ENCODE measurements around the gene RNF212B. TPM values are rescaled to one million over a fixed set of nuclear protein-coding genes. Genes with fewer than 3 reads are reported as not detected.
"Not testable (repeated sequence)": the region's sequence is repeated elsewhere in the genome, so short reads cannot be mapped to it uniquely, and the experiment has no call there.

Gene RNF212B
- total and polyA plus RNA-seq, 2 experiments from 2014 or later = not detected

- no peak overlapping the region for H3K27ac ChIP-seq
- in situ Hi-C loops (cut with MboI) = no loop called here
- no peak overlapping the region for H3K4me3 ChIP-seq
- H3K4me2 ChIP-seq (ENCODE audit: unreplicated experiment) = no peak overlapping the region
- peaks cover 4% of the 10 kb centered on the region; the same call in 1 of the 2 replicates for H3K27me3 ChIP-seq (replicated peaks; ENCODE audit: insufficient read depth)
- H3K9ac ChIP-seq = no peak overlapping the region
- no peaks in the 10 kb centered on the region for H3K36me3 ChIP-seq (ENCODE audit: low read depth)
- TF ChIP-seq EZH2phosphoT487 (IDR thresholded peaks at IDR 0.05; ENCODE audit: insufficient read depth, low read depth) (no peak), EZH2 (IDR thresholded peaks at IDR 0.05; ENCODE audit: insufficient read depth, poor library complexity, severe bottlenecking) (no peak)
- H3K9me3 ChIP-seq (ENCODE audit: low read depth) = no peaks in the 10 kb centered on the region
- no peaks in the 10 kb centered on the region for H4K20me1 ChIP-seq (ENCODE audit: insufficient read depth)
- no peaks in the 10 kb centered on the region for H3K9me2 ChIP-seq (ENCODE audit: insufficient read depth)
- no peaks in the 10 kb centered on the region for H3K4me1 ChIP-seq (ENCODE audit: insufficient read depth)
- no peak overlapping the region for H2AFZ ChIP-seq
- WGBS, 2 experiments (ENCODE audit: low coverage in 1 of 2, low lambda C conversion rate in 2 of 2, missing lambda C conversion rate in 2 of 2) = 37 to 43% methylated on average over 4 of the region's 4 CpGs
- DNase-seq = no peak
- H3K79me2 ChIP-seq (ENCODE audit: insufficient read depth) = no peaks in the 10 kb centered on the region
- H3F3A ChIP-seq (ENCODE audit: insufficient read depth) = no peaks in the 10 kb centered on the region
Observed at GRCh38 chr14:23227566-23227965, 10.2 kb upstream of the RNF212B start.

GRCh38 chr14:23228812-23229211, 8.9 kb upstream of the RNF212B start:
- Histone ChIP-seq H3F3A (ENCODE audit: insufficient read depth) (no peaks in the 10 kb centered on the region), H3K9ac (no peak overlapping the region), H3K27me3 (replicated peaks; ENCODE audit: insufficient read depth) (peaks cover 4% of the 10 kb centered on the region), H3K9me3 (ENCODE audit: low read depth) (no peaks in the 10 kb centered on the region), H3K79me2 (ENCODE audit: insufficient read depth) (no peaks in the 10 kb centered on the region), H3K4me3 (no peak overlapping the region), H3K9me2 (ENCODE audit: insufficient read depth) (no peaks in the 10 kb centered on the region), H4K20me1 (ENCODE audit: insufficient read depth) (no peaks in the 10 kb centered on the region), H3K27ac (no peak overlapping the region), H3K4me2 (ENCODE audit: unreplicated experiment) (no peak overlapping the region), H2AFZ (no peak overlapping the region), H3K36me3 (ENCODE audit: low read depth) (no peaks in the 10 kb centered on the region), H3K4me1 (ENCODE audit: insufficient read depth) (no peaks in the 10 kb centered on the region)
- DNase-seq = no peak
- WGBS, 2 experiments (ENCODE audit: low coverage in 1 of 2, low lambda C conversion rate in 2 of 2, missing lambda C conversion rate in 2 of 2) = 68 to 70% methylated on average over 1 of the region's 1 CpG
- TF ChIP-seq EZH2phosphoT487 (IDR thresholded peaks at IDR 0.05; ENCODE audit: insufficient read depth, low read depth) (no peak), EZH2 (IDR thresholded peaks at IDR 0.05; ENCODE audit: insufficient read depth, poor library complexity, severe bottlenecking) (no peak)
- in situ Hi-C loops (cut with MboI) = no loop called here

GRCh38 chr14:23232241-23232808, 5.4 kb upstream of the RNF212B start:
- in situ Hi-C loops (cut with MboI); H3K4me2 ChIP-seq (ENCODE audit: unreplicated experiment); H3K27ac ChIP-seq; H3K36me3 ChIP-seq (ENCODE audit: low read depth); H3K4me1 ChIP-seq (ENCODE audit: insufficient read depth); DNase-seq; H3K27me3 ChIP-seq (replicated peaks; ENCODE audit: insufficient read depth); H3K9ac ChIP-seq; H3F3A ChIP-seq (ENCODE audit: insufficient read depth); H2AFZ ChIP-seq; H3K4me3 ChIP-seq; H4K20me1 ChIP-seq (ENCODE audit: insufficient read depth); H3K79me2 ChIP-seq (ENCODE audit: insufficient read depth); H3K9me2 ChIP-seq (ENCODE audit: insufficient read depth); H3K9me3 ChIP-seq (ENCODE audit: low read depth): not testable (repeated sequence)
- 85 to 90% methylated on average over 7 to 37 of the region's 38 CpGs for WGBS, 2 experiments (ENCODE audit: low coverage in 1 of 2, low lambda C conversion rate in 2 of 2, missing lambda C conversion rate in 2 of 2)

- no peak overlapping the region for H3K27ac ChIP-seq
- H3K4me1 ChIP-seq (ENCODE audit: insufficient read depth) = 0 out of 2 replicates have a peak, but pooled peaks cover 4% of the 10 kb centered on the region
- 24 to 57% methylated on average over 1 of the region's 1 CpG for WGBS, 2 experiments (ENCODE audit: low coverage in 1 of 2, low lambda C conversion rate in 2 of 2, missing lambda C conversion rate in 2 of 2)
- no peaks in the 10 kb centered on the region for H3K9me2 ChIP-seq (ENCODE audit: insufficient read depth)
- no peaks in the 10 kb centered on the region for H3K36me3 ChIP-seq (ENCODE audit: low read depth)
- H3K4me2 ChIP-seq (ENCODE audit: unreplicated experiment) = no peak overlapping the region
- in situ Hi-C loops (cut with MboI) = no loop called here
- DNase-seq = no peak
- H3K79me2 ChIP-seq (ENCODE audit: insufficient read depth) = no peaks in the 10 kb centered on the region
- H3F3A ChIP-seq (ENCODE audit: insufficient read depth) = no peaks in the 10 kb centered on the region
- H3K9me3 ChIP-seq (ENCODE audit: low read depth) = no peaks in the 10 kb centered on the region
- H2AFZ ChIP-seq = no peak overlapping the region
- no peaks in the 10 kb centered on the region for H4K20me1 ChIP-seq (ENCODE audit: insufficient read depth)
- TF ChIP-seq EZH2phosphoT487 (IDR thresholded peaks at IDR 0.05; ENCODE audit: insufficient read depth, low read depth) (no peak), EZH2 (IDR thresholded peaks at IDR 0.05; ENCODE audit: insufficient read depth, poor library complexity, severe bottlenecking) (no peak)
- H3K27me3 ChIP-seq (replicated peaks; ENCODE audit: insufficient read depth) = no peaks in the 10 kb centered on the region
- no peak overlapping the region for H3K4me3 ChIP-seq
- no peak overlapping the region for H3K9ac ChIP-seq
Observed at GRCh38 chr14:23240661-23241060, 2.9 kb downstream of the RNF212B start.

- WGBS, 2 experiments (ENCODE audit: low coverage in 1 of 2, low lambda C conversion rate in 2 of 2, missing lambda C conversion rate in 2 of 2) = 83 to 84% methylated on average over 7 of the region's 7 CpGs
- H3K4me2 ChIP-seq (ENCODE audit: unreplicated experiment); H3F3A ChIP-seq (ENCODE audit: insufficient read depth); H3K79me2 ChIP-seq (ENCODE audit: insufficient read depth); H3K4me3 ChIP-seq; DNase-seq; H4K20me1 ChIP-seq (ENCODE audit: insufficient read depth); H2AFZ ChIP-seq; H3K9me3 ChIP-seq (ENCODE audit: low read depth); H3K9ac ChIP-seq; H3K27me3 ChIP-seq (replicated peaks; ENCODE audit: insufficient read depth); H3K36me3 ChIP-seq (ENCODE audit: low read depth); H3K4me1 ChIP-seq (ENCODE audit: insufficient read depth); H3K9me2 ChIP-seq (ENCODE audit: insufficient read depth); in situ Hi-C loops (cut with MboI); H3K27ac ChIP-seq: not testable (repeated sequence)
Observed at GRCh38 chr14:23241061-23241715, 3.5 kb downstream of the RNF212B start.
